Renal pelvis (tissue), 4 donors: ENCODE data around the gene DPP6. TPM values are rescaled to one million over a fixed set of nuclear protein-coding genes. Genes with fewer than 3 reads are reported as not detected.

Experiments used
- DNase-seq: peaks from one replicate; pipeline ENCODE4 v3.0.0-alpha.2; 2013
- polyA plus RNA-seq, 3 donors: library from polyadenylated mRNA; unstranded; fragments of 120-200 nt; gene quantifications; one replicate each; pipeline ENCODE4 v1.2.1, GENCODE V29; 2013; ENCODE audit not compliant: insufficient read length in 3 of 3

Gene DPP6
- polyA plus RNA-seq, 3 donors = 33.5 to 49.0 (median 44.4) TPM

- DNase-seq = no peak
These were observed 280.8 kb downstream of the DPP6 start for GRCh38 chr7:154332811-154333580.

GRCh38 chr7:154336295-154336694, 284.1 kb downstream of the DPP6 start:
- DNase-seq = no peak

- no peak for DNase-seq
These were observed 286.7 kb downstream of the DPP6 start for GRCh38 chr7:154338701-154339506.

GRCh38 chr7:154342971-154343633, 290.9 kb downstream of the DPP6 start:
- DNase-seq = no peak

GRCh38 chr7:154343778-154344412, 291.7 kb downstream of the DPP6 start:
- DNase-seq = no peak

- DNase-seq = no peak
These were observed 292.9 kb downstream of the DPP6 start for GRCh38 chr7:154345093-154345492.

- no peak for DNase-seq
These were observed 295.6 kb downstream of the DPP6 start for GRCh38 chr7:154347700-154348266.

- no peak for DNase-seq
These were observed 298.7 kb downstream of the DPP6 start for GRCh38 chr7:154350892-154351291.

- no peak for DNase-seq
These were observed 301.2 kb downstream of the DPP6 start for GRCh38 chr7:154353355-154353767.

GRCh38 chr7:154364170-154364569, 312.0 kb downstream of the DPP6 start:
- DNase-seq = no peak

- DNase-seq = no peak
These were observed 319.2 kb downstream of the DPP6 start for GRCh38 chr7:154371424-154371823.

- DNase-seq = peak; percentile 22
These were observed 319.9 kb downstream of the DPP6 start for GRCh38 chr7:154372011-154372601.

GRCh38 chr7:154373956-154374355, 321.8 kb downstream of the DPP6 start:
- peak; percentile 37 for DNase-seq

- DNase-seq = no peak
These were observed 323.8 kb downstream of the DPP6 start for GRCh38 chr7:154375956-154376355.

GRCh38 chr7:154380771-154381170, 328.6 kb downstream of the DPP6 start:
- no peak for DNase-seq

- peak; percentile 19 for DNase-seq
These were observed 330.8 kb downstream of the DPP6 start for GRCh38 chr7:154383045-154383444.

- DNase-seq = no peak
These were observed 333.0 kb downstream of the DPP6 start for GRCh38 chr7:154385214-154385613.

GRCh38 chr7:154387252-154387651, 335.1 kb downstream of the DPP6 start:
- DNase-seq = no peak

GRCh38 chr7:154388412-154388811, 336.2 kb downstream of the DPP6 start:
- DNase-seq = no peak

GRCh38 chr7:154388999-154389398, 336.8 kb downstream of the DPP6 start:
- no peak for DNase-seq

GRCh38 chr7:154390961-154391360, 338.8 kb downstream of the DPP6 start:
- no peak for DNase-seq
